Astrocyte (in vitro differentiated cells and primary cell): Measurements from ENCODE around the gene COL8A2. TPM values are rescaled to one million over a fixed set of nuclear protein-coding genes. Genes with fewer than 3 reads are reported as not detected.

ENCODE experiments used
- DNase-seq: peaks from one replicate; pipeline ENCODE4 v3.0.0-alpha.2; 2010; ENCODE audit warnings: low read depth
- FAIRE-seq: peaks from 2 replicates; lab custom pipeline; 2011; peaks lifted over from hg19 to GRCh38; lab: Jason Lieb, UNC
- H2AFZ ChIP-seq: 2 replicates; pipeline ENCODE4 v1.6.0; 2012; ENCODE audit warnings: low read depth, low read length, inconsistent platforms
- H3K27ac ChIP-seq: 2 replicates; pipeline ENCODE4 v1.5.1; 2011; ENCODE audit warnings: low read depth, low read length, inconsistent platforms
- H3K27me3 ChIP-seq: 2 replicates; pipeline ENCODE4 v1.6.0; 2011; ENCODE audit warnings: low read length, inconsistent platforms; ENCODE audit not compliant: insufficient read depth
- H3K36me3 ChIP-seq: 2 replicates; pipeline ENCODE4 v1.5.1; 2011; ENCODE audit warnings: low read length, inconsistent platforms; ENCODE audit not compliant: insufficient read depth
- H3K4me1 ChIP-seq: 2 replicates; pipeline ENCODE4 v1.5.1; 2011; ENCODE audit warnings: low read length, inconsistent platforms; ENCODE audit not compliant: insufficient read depth
- H3K4me2 ChIP-seq: 2 replicates; pipeline ENCODE4 v1.6.0; 2012; ENCODE audit warnings: low read length, inconsistent platforms
- H3K4me3 ChIP-seq: 2 replicates; pipeline ENCODE4 v1.5.1; 2011; ENCODE audit warnings: low read depth, mild to moderate bottlenecking, low read length, inconsistent platforms; ENCODE audit not compliant: insufficient read depth
- H3K79me2 ChIP-seq: 2 replicates; pipeline ENCODE4 v1.6.0; 2012; ENCODE audit warnings: mild to moderate bottlenecking, low read length, inconsistent platforms; ENCODE audit not compliant: insufficient read depth
- H3K9ac ChIP-seq: 2 replicates; pipeline ENCODE4 v1.6.0; 2012; ENCODE audit warnings: mild to moderate bottlenecking, low read length, inconsistent platforms
- H3K9me3 ChIP-seq: 2 replicates; pipeline ENCODE4 v1.5.1; 2012; ENCODE audit warnings: low read depth, mild to moderate bottlenecking, low read length, inconsistent platforms; ENCODE audit not compliant: insufficient read depth
- H4K20me1 ChIP-seq: 2 replicates; pipeline ENCODE4 v1.6.0; 2012; ENCODE audit warnings: low read length, inconsistent platforms; ENCODE audit not compliant: insufficient read depth
- H3K27ac Mint-ChIP-seq: one replicate; pipeline ENCODE4 v1.8.0; 2021; ENCODE audit warnings: mild to moderate bottlenecking, mixed read lengths; ENCODE audit not compliant: unreplicated experiment
- H3K27me3 Mint-ChIP-seq: one replicate; pipeline ENCODE4 v1.8.0; 2021; ENCODE audit warnings: low read depth, mixed read lengths; ENCODE audit not compliant: unreplicated experiment
- H3K36me3 Mint-ChIP-seq: one replicate; pipeline ENCODE4 v1.8.0; 2021; ENCODE audit warnings: low read depth, mixed read lengths; ENCODE audit not compliant: unreplicated experiment
- H3K4me1 Mint-ChIP-seq: one replicate; pipeline ENCODE4 v1.8.0; 2021; ENCODE audit warnings: low read depth, mixed read lengths; ENCODE audit not compliant: unreplicated experiment
- H3K4me3 Mint-ChIP-seq: one replicate; pipeline ENCODE4 v1.8.0; 2021; ENCODE audit warnings: mild to moderate bottlenecking, moderate library complexity, mixed read lengths; ENCODE audit not compliant: unreplicated experiment
- H3K9me3 Mint-ChIP-seq: one replicate; pipeline ENCODE4 v1.8.0; 2021; ENCODE audit warnings: mild to moderate bottlenecking, mixed read lengths; ENCODE audit not compliant: unreplicated experiment
- EZH2 ChIP-seq: IDR thresholded peaks from 2 replicates; pipeline ENCODE4 v1.6.1; 2012; ENCODE audit warnings: mild to moderate bottlenecking, low read length, inconsistent platforms; ENCODE audit not compliant: insufficient read depth
- total RNA-seq: library from RNA; stranded (reverse); gene quantifications from 2 replicates; pipeline ENCODE4 v1.2.1, GENCODE V29; 2021
- TF ChIP-seq, protein P1 (sequence below): IDR thresholded peaks from 2 replicates; pipeline ENCODE4 v1.5.1; 2011; ENCODE audit warnings: low read depth, mild to moderate bottlenecking, inconsistent platforms, low read length, moderate library complexity; ENCODE audit not compliant: insufficient read depth

The COL8A2 gene
- total RNA-seq, 1 donor from 2014 or later: 3.4 TPM

DNA sequence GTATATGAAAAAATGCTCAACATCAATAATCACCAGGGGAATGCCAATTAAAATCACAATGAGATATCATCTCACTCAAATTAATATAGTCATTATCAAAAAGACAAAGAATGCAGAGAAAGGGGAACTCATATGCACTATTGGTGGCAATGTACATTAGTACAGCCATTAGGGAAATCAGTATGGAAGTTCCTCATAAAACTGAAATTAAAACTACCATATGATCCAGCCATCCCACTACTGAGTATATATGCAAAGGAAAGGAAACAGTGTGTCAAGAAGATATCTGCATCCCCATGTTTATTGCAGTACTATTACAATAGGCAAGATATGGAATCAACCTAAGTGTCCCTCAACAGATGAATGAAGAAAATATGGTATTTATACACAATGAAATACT, 73.2 kb downstream of the COL8A2 start:
- Histone ChIP-seq H3K9me3 (no peaks in the 10 kb centered on the region), H4K20me1 (no peaks in the 10 kb centered on the region), H3K9ac (no peak overlapping the region), H3K36me3 (peaks cover 7% of the 10 kb centered on the region), H2AFZ (no peak overlapping the region), H3K4me3 (no peak overlapping the region), H3K27me3 (no peaks in the 10 kb centered on the region), H3K4me1 (no peaks in the 10 kb centered on the region), H3K4me2 (no peak overlapping the region), H3K27ac (no peak overlapping the region), H3K79me2 (no peaks in the 10 kb centered on the region)
- H3K27ac Mint-ChIP-seq: no peak overlapping the region
- no peak overlapping the region for H3K4me3 Mint-ChIP-seq
- TF ChIP-seq, protein P1, sequence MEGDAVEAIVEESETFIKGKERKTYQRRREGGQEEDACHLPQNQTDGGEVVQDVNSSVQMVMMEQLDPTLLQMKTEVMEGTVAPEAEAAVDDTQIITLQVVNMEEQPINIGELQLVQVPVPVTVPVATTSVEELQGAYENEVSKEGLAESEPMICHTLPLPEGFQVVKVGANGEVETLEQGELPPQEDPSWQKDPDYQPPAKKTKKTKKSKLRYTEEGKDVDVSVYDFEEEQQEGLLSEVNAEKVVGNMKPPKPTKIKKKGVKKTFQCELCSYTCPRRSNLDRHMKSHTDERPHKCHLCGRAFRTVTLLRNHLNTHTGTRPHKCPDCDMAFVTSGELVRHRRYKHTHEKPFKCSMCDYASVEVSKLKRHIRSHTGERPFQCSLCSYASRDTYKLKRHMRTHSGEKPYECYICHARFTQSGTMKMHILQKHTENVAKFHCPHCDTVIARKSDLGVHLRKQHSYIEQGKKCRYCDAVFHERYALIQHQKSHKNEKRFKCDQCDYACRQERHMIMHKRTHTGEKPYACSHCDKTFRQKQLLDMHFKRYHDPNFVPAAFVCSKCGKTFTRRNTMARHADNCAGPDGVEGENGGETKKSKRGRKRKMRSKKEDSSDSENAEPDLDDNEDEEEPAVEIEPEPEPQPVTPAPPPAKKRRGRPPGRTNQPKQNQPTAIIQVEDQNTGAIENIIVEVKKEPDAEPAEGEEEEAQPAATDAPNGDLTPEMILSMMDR: no peak
- no peak for TF ChIP-seq EZH2
- peaks cover 21% of the 10 kb centered on the region for H3K36me3 Mint-ChIP-seq
- no peaks in the 10 kb centered on the region for H3K27me3 Mint-ChIP-seq
- peaks cover 2% of the 10 kb centered on the region for H3K9me3 Mint-ChIP-seq
- no peak for FAIRE-seq
- DNase-seq: no peak
- H3K4me1 Mint-ChIP-seq: no peaks in the 10 kb centered on the region

Other genes with a start within 250 kb of the COL8A2 start
- 34.1 and 35.1 TPM in 2 replicates for gene AGO1, start 242.0 kb downstream of the COL8A2 start, total RNA-seq
- 26.5 and 27.0 TPM in 2 replicates for gene AGO3, start 194.1 kb downstream of the COL8A2 start, total RNA-seq
- gene TEKT2, start 41.1 kb downstream of the COL8A2 start, total RNA-seq: 0.38 and 0.39 TPM in 2 replicates
- 28.7 and 32.2 TPM in 2 replicates for gene ADPRS, start 36.3 kb downstream of the COL8A2 start, total RNA-seq
- gene TRAPPC3, start 24.3 kb upstream of the COL8A2 start, total RNA-seq: 87.1 and 87.6 TPM in 2 replicates
- 259 and 271 TPM in 2 replicates for gene MAP7D1, start 30.9 kb upstream of the COL8A2 start, total RNA-seq
- 109 and 110 TPM in 2 replicates for gene THRAP3, start 99.2 kb upstream of the COL8A2 start, total RNA-seq
- 13.6 and 16.3 TPM in 2 replicates for gene SH3D21, start 181.1 kb upstream of the COL8A2 start, total RNA-seq
- 57.3 and 63.0 TPM in 2 replicates for gene EVA1B, start 198.4 kb upstream of the COL8A2 start, total RNA-seq